HG03108 (cell line): ENCODE data around the gene CLTRN.
"Not testable (repeated sequence)": the region's sequence is repeated elsewhere in the genome, so short reads cannot be mapped to it uniquely, and the experiment has no call there.

ENCODE experiments used
- ATAC-seq: cut with Tn5 transposase; IDR thresholded peaks from one replicate; pipeline ENCODE4 v1.9.1; 2021; ENCODE audit warnings: moderate library complexity; ENCODE audit not compliant: unreplicated experiment

CLTRN gene

GRCh38 chrX:15664487-15665444 lies at the start of gene CLTRN:
CLTRN (minus strand) TSS chrX:15664805; CDS start chrX:15664775, 30 bp downstream.
- no peak for ATAC-seq

GRCh38 chrX:15704273-15704672 lies 39.7 kb upstream of the CLTRN start:
- not testable (repeated sequence) for ATAC-seq

GRCh38 chrX:15703809-15704208 lies 39.2 kb upstream of the CLTRN start:
- not testable (repeated sequence) for ATAC-seq

GRCh38 chrX:15702488-15703371 lies 38.1 kb upstream of the CLTRN start:
- ATAC-seq = no peak

GRCh38 chrX:15696516-15696915 lies 31.9 kb upstream of the CLTRN start:
- no peak for ATAC-seq

GRCh38 chrX:15694941-15695451 lies 30.4 kb upstream of the CLTRN start:
- ATAC-seq = no peak

- ATAC-seq = peak; percentile 78
Measured at GRCh38 chrX:15686818-15687685, 22.4 kb upstream of the CLTRN start.

- no peak for ATAC-seq
Measured at GRCh38 chrX:15683193-15683592, 18.6 kb upstream of the CLTRN start.

GRCh38 chrX:15681433-15681832 lies 16.8 kb upstream of the CLTRN start:
- no peak for ATAC-seq

GRCh38 chrX:15680401-15680800 lies 15.8 kb upstream of the CLTRN start:
- ATAC-seq = peak; percentile 38

- no peak for ATAC-seq
Measured at GRCh38 chrX:15679246-15679645, 14.6 kb upstream of the CLTRN start.

GRCh38 chrX:15678339-15678738 lies 13.7 kb upstream of the CLTRN start:
- ATAC-seq = no peak

GRCh38 chrX:15676886-15677285 lies 12.3 kb upstream of the CLTRN start:
- no peak for ATAC-seq

GRCh38 chrX:15675490-15675921 lies 10.9 kb upstream of the CLTRN start:
- peak; percentile 60 for ATAC-seq

GRCh38 chrX:15674841-15675489 lies 10.4 kb upstream of the CLTRN start:
- peak; percentile 76 for ATAC-seq

- ATAC-seq = no peak
Measured at GRCh38 chrX:15674514-15674840, 9.9 kb upstream of the CLTRN start.

GRCh38 chrX:15673970-15674369 lies 9.4 kb upstream of the CLTRN start:
- ATAC-seq = no peak

GRCh38 chrX:15672881-15673280 lies 8.3 kb upstream of the CLTRN start:
- ATAC-seq = no peak

GRCh38 chrX:15663439-15663838 lies 1.2 kb downstream of the CLTRN start:
- ATAC-seq = no peak

GRCh38 chrX:15654804-15655203 lies 9.8 kb downstream of the CLTRN start:
- not testable (repeated sequence) for ATAC-seq
